Activated CD8-positive, alpha-beta memory T cell treated with anti-CD3 and anti-CD28 coated beads for 24 hours (primary cell): ENCODE measurements around the gene CLCNKB.
A peak's percentile ranks its signal among the peaks of the same experiment; 100 is the strongest.
"Not testable (repeated sequence)": the region's sequence is repeated elsewhere in the genome, so short reads cannot be mapped to it uniquely, and the experiment has no call there.

Experiments used
- DNase-seq: peaks from one replicate; pipeline ENCODE4 v3.0.0-alpha.2; 2020

The CLCNKB gene

DNA sequence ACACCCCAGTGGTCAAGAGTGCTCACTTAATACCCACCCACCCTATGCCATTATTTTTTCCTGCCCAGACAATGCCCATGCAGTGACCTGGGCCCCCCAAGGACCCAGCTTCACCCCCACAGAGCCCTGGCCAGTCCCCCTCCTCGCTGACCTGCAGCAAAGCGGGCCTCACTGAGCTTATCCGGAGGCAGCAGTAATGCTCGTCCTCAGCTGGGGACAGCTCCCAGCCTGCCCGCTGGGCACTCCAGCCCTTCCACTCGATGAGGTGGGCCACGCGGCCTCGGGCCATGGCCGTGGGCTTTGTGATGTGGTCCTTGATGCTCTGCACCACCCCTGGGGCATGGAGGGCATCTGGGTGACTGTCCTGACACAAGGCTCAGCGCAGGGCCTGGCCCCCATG, 7.1 kb upstream of the CLCNKB start:
- not testable (repeated sequence) for DNase-seq

GRCh38 chr1:16038620-16038912, 5.0 kb upstream of the CLCNKB start:
- DNase-seq = no peak

DNA sequence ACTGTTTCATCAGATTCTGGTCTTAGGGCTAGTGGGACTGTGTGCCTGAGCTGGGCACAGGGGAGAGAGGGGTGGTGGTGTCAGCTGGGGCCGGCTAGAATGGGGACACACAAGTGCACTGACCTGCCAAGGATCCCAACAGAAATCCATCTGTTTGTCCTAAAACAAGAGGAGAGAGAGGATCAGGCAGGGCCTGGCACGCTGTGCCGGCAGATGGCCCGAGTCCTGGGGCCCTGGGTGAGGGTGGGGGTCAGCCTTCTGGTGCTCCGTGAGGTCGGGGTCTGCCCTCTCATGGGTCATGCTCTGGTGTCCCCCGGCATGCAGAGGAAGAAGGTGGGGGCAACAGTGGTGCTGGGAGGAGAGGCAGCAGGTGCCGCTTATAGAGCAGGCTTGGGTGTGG, 3.7 kb upstream of the CLCNKB start:
- not testable (repeated sequence) for DNase-seq

DNA sequence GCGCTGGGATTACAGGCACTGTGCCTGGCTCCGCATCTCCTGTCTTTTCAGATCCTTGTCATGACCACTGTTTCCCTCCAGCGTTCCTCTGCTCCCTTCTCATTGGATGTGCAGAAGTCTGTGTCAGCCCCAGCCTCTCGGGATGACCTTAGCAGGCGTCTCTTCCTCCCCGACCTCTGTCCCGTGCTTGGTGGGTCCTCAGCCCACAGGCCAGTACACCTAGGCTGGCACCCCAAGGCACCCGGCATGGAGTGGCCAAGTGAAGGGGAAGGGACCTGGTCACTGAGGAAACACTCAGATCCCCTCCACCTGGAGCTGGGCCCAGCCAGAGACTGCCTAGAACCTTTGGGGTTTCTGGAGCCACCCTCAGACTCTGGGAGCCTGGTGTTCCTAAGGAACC, 2.4 kb upstream of the CLCNKB start:
- no peak for DNase-seq

GRCh38 chr1:16042096-16042495, 1.5 kb upstream of the CLCNKB start:
- no peak for DNase-seq

GRCh38 chr1:16042654-16043053, 928 bp upstream of the CLCNKB start:
- DNase-seq = not testable (repeated sequence)

GRCh38 chr1:16043950-16044349, 368 bp downstream of the CLCNKB start:
- no peak for DNase-seq

DNA sequence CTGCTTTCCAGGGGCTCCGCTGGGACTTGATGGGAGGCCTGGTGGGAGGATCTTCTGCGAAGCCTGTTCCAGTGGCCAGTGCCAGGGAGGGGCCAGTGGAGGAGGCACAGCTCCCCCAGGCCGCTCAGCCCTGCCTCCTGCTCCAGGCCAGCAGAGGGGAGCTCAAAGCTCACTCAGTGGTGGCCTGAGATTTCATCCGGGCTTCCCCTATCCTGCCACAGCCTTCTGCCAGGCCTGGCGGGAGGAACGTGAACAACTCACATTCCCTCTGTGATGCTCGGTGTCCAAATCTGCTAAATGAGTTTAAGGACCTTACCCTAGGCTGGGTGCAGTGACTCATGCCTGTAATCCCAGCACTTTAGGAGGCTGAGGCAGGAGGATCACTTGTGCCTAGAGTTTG, 3.3 kb downstream of the CLCNKB start:
- no peak for DNase-seq

DNA sequence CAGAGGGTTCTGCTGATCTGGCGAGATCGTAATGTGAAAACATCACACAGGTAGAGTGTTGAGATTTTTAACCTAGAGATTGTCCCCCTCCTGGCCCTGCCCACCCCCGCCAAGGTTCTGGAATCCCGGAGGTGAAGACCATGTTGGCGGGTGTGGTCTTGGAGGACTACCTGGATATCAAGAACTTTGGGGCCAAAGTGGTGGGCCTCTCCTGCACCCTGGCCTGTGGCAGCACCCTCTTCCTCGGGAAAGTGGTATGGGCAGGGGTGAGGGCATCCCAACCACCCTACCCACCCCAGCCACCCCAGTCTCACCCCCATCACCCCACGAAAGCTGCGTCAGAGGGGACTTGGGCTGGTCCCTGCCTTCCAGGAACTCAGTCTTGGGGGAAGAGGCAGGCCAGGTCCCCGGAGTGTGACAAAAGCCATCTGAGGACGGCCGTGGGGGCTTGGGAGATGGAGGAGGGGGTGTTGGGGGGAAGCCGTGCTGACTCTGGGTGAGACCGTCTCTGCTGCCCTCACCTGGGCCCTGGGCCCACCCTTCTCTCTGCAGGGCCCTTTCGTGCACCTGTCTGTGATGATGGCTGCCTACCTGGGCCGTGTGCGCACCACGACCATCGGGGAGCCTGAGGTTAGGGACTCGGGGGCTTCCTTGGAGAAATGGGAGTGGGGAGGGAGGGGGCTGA, 4.4 kb downstream of the CLCNKB start:
- DNase-seq = no peak

DNA sequence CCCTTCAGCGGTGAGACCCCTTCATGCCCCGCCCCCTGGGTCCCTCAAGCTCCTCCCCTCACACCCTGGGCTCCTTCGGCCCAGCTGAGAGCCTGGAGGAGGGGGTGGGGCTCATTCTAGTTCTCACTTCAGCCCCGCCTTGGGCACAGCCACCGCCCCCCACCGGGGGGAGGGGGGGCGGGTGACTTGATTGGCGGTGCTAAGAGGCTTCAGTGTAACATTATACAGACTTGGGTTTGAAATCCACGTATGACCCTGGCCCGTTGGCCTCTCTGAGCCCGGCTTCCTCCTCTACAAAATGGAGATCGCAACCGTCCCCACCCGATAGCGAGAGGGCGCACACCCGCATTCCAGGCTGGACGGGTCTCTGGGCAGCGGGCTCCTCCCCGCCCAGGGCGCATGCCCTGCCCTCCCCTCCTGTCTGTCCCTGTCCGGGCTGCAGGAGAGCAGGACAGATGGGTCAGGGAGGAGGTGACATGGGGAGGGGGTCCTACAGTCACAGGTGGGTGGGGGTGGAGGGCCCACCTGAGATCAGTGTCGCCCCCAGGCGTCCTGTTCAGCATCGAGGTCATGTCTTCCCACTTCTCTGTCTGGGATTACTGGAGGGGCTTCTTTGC, 5.1 kb downstream of the CLCNKB start:
- DNase-seq = peak; percentile 61

- DNase-seq = no peak
Measured at GRCh38 chr1:16050328-16050727, 6.7 kb downstream of the CLCNKB start.

GRCh38 chr1:16051039-16051438, 7.5 kb downstream of the CLCNKB start:
- DNase-seq = no peak

GRCh38 chr1:16051949-16052348, 8.4 kb downstream of the CLCNKB start:
- DNase-seq = not testable (repeated sequence)

DNA sequence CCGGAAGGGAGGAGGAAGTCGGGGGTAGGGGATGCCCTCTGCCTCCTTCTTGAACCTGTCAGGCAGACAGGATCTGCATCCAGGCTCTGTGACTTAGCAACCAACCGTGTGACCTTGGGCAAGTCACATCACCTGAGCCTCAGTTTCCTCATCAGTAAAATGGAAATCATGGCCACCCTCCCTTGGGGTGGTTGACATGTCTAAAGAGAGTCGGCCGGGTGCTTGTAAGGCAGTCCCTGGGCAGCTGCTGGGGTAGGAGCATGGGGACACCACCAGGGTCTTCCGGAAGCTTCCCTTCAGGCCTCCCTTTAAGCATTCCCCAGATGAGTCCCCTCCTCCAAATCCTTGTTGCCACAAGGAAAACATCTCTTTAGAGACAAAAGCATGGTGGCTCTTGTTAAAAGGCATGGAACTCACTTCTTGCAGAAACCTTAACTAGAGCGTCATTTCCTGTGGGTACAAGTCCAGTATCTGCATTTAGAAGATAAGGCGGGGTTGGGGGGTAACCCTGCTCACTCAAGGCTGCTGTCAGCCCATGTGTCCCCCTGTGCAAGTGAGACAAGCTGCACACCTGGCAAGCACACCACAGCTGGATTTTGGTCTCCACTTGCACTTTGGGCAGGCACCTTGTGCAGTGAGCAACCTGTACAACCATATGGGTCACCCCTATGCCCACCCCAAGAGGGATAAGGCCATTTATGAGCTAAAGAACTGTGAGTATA, 10.4 kb downstream of the CLCNKB start:
- DNase-seq = no peak

GRCh38 chr1:16054598-16055540, 11.3 kb downstream of the CLCNKB start:
- no peak for DNase-seq

DNA sequence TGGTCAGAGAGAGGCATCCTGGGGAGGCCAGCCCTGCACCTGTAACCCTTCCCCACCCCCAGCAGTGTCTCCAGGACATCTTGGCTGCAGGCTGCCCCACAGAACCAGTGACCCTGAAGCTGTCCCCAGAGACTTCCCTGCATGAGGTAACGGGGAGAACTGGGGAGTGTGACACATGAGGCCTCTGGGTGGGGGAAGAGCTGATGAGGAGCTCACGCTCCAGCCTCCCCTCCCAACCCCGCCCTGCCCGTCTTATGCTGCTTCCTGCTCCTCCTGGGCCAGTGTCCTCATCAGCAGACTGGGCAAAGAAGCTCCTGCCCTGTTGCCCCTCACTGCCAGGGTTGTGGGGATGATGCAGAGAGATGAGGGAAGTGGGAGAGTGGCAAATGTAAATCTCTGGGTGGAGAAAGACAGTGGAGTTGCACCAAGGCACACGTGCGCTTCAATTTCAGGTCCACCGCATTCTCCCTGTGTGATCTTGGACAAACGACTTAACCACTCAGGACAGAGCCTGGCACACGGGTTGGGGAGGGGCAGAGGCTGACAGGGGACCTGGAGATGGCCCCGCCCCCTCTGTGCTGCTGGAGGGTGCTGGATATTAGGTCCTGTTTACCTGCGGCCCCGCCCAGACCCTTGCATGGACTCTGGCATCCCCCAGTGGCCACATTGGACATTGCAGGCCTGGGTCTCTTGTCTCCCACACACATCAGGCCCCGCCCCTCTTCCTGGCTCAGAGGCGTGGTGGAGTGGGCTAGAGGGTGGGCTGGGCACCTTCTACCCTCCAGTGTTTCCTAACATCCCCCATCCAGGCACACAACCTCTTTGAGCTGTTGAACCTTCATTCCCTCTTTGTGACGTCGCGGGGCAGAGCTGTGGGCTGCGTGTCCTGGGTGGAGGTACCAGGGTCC, 12.3 kb downstream of the CLCNKB start:
- peak; percentile 94 for DNase-seq

DNA sequence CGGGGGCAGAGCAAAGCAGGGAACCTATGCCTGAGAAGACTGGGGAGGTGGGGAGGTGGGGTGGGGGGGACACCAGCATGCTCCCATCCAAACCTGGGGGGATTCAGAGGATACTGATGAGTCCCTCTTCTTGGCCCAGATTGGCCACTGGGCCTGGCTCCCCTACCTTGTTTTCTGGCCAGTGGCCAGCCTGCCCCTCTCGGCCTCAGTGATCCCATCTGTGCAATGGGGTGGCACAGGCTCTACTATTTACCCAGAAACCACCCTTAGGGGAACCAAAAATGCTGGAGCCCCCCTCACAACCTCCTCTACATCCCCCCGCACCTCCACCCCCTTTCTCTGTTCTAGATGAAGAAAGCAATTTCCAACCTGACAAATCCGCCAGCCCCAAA, 12.9 kb downstream of the CLCNKB start:
- not testable (repeated sequence) for DNase-seq

- DNase-seq = not testable (repeated sequence)
Measured at GRCh38 chr1:16057314-16057915, 13.8 kb downstream of the CLCNKB start.

DNA sequence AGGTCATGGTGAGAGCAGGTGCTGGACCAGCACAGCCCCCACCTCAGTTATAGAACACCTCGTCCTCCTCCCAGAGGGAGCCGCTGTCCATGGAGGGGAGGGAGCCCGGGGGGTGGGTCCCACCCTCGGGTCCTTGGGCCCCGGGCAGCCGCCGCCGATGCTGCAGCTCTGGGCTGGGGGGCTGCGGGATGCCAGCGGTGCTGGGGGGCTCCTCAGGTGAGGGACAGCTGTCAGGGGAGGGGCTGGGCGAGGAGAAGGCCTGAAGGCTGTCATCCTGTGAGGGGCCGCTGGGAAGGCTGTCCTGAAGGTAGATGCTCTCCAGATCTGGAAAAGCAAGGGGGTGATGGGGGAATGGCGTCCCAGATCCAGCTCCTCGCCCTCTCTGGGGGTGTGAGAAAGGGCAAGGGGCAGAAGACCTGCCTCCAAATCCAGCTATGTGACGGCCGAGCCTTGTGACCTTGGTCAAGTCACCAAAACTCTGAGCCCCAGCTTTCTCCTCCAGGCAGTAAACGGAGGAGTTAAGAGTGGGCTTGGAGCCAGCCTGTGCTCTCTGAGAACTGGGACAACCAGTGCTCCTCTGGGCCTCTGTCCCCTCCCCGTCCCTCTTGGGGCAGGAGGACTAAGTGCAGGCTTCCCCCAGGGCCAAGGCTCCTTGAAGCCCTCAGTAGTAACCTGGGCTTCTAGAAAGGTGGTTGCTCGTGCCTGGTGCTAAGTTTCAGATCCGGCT, 15.0 kb downstream of the CLCNKB start:
- DNase-seq = not testable (repeated sequence)

DNA sequence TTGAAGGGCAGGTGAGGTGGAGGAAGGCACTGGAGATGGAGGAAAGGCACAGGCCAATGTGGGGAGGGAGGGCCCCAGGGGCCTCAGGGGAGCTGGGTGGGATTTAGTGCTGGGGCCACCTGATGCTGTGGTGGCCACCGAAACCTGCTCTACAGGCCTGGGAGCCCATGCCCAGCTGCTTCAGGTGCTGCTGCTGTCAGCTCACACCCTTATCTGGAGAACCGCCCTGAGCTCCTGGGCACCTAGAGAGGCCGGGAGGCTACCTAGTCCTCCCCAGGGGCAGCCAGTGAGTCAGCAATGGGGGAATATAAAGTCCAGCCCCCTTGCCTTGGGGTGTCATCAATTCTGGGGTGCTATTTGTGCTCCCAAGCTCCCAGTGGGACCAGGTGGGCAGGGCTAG, 17.7 kb downstream of the CLCNKB start:
- no peak for DNase-seq
